ENCODE results near the gene PRKACB. TPM values are rescaled to one million over a fixed set of nuclear protein-coding genes. Genes with fewer than 3 reads are reported as not detected.

The PRKACB gene
- total and polyA plus RNA-seq, 4 donors, result 68.2 to 361 (median 186) TPM

- H3K27me3 ChIP-seq (ENCODE audit: control insufficient read depth, insufficient read depth, low read length), result no peaks in the 10 kb centered on the region
- H3K4me3 ChIP-seq (ENCODE audit: low read depth, low read length), result no peak overlapping the region
- DNase-seq (ENCODE audit: low read depth in 4 of 6, low spot score in 6 of 6), result no peak
- no CpG with 5 or more reads among the region's 2 CpGs for WGBS (ENCODE audit: insufficient coverage)
- no peak overlapping the region for H3K27ac ChIP-seq (ENCODE audit: low read depth, low read length)
- no peaks in the 10 kb centered on the region for H3K36me3 ChIP-seq (ENCODE audit: control insufficient read depth, insufficient read depth, low read length)
- no peaks in the 10 kb centered on the region for H3K9me3 ChIP-seq (ENCODE audit: control insufficient read depth, insufficient read depth, low read length)
- no peaks in the 10 kb centered on the region for H3K4me1 ChIP-seq (ENCODE audit: control insufficient read depth, insufficient read depth, low read length)
These were observed 27.5 kb upstream of the PRKACB start for GRCh38 chr1:84116558-84116957.

- no peak overlapping the region for H3K27ac ChIP-seq (ENCODE audit: low read depth, low read length)
- no peaks in the 10 kb centered on the region for H3K4me1 ChIP-seq (ENCODE audit: control insufficient read depth, insufficient read depth, low read length)
- WGBS (ENCODE audit: insufficient coverage), result no CpG with 5 or more reads among the region's 1 CpG
- H3K4me3 ChIP-seq (ENCODE audit: low read depth, low read length), result no peak overlapping the region
- H3K36me3 ChIP-seq (ENCODE audit: control insufficient read depth, insufficient read depth, low read length), result no peaks in the 10 kb centered on the region
- no peaks in the 10 kb centered on the region for H3K27me3 ChIP-seq (ENCODE audit: control insufficient read depth, insufficient read depth, low read length)
- no peaks in the 10 kb centered on the region for H3K9me3 ChIP-seq (ENCODE audit: control insufficient read depth, insufficient read depth, low read length)
- DNase-seq (ENCODE audit: low read depth in 4 of 6, low spot score in 6 of 6), result no peak
These were observed 26.2 kb upstream of the PRKACB start for GRCh38 chr1:84117868-84118267.

DNA sequence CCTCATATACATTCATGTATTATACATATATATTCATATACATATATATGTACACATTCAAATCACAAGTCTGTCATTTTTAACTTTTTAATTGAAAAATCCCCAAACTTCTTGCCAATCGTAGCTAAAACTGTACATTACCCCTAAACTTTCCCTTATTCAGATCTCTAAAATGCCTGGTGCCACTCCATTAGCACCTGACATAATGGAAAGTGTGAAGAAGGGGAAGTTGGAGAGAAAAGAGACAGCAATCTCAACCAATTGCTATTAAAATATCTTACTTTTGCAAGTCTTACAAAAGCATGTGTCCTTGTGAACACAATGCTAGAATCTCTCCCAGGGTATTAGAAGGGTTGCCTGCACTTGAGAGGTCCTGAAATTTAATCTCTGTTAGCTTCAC lies 22.7 kb upstream of the PRKACB start:
- WGBS (ENCODE audit: insufficient coverage), result no CpG with 5 or more reads among the region's 1 CpG
- Histone ChIP-seq H3K27ac (ENCODE audit: low read depth, low read length) (no peak overlapping the region), H3K27me3 (ENCODE audit: control insufficient read depth, insufficient read depth, low read length) (no peaks in the 10 kb centered on the region), H3K4me1 (ENCODE audit: control insufficient read depth, insufficient read depth, low read length) (no peaks in the 10 kb centered on the region), H3K4me3 (ENCODE audit: low read depth, low read length) (no peak overlapping the region), H3K9me3 (ENCODE audit: control insufficient read depth, insufficient read depth, low read length) (no peaks in the 10 kb centered on the region), H3K36me3 (ENCODE audit: control insufficient read depth, insufficient read depth, low read length) (no peaks in the 10 kb centered on the region)
- no peak for DNase-seq (ENCODE audit: low read depth in 4 of 6, low spot score in 6 of 6)

DNA sequence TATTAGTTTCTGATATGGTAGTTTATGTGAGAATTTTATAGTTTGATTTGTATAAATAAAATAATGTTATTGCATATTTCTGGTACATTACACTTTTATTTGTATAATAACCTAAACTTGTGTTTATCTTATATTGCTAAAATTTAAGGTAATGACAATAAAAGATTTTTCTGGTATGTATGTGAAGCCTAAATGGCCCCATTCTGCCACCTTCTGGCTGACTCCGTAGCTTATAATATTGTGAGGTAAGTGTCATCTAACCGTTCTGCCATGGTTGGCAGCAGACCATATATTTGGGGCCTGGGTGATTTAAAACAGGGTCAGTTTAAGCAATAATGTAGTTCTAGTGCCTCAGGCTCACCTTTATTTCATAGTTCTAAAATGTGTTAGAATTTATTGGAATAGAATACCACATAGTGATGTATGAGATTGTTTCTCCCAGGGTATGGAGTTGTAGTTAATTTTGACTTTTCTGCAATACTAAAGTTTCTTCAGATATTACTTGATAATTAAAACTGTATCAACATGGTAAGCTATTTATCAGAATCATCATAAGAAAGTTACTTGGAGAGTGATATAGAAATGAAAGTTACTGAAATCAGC lies 21.2 kb upstream of the PRKACB start:
- Histone ChIP-seq H3K36me3 (ENCODE audit: control insufficient read depth, insufficient read depth, low read length) (no peaks in the 10 kb centered on the region), H3K27me3 (ENCODE audit: control insufficient read depth, insufficient read depth, low read length) (no peaks in the 10 kb centered on the region), H3K9me3 (ENCODE audit: control insufficient read depth, insufficient read depth, low read length) (no peaks in the 10 kb centered on the region), H3K4me1 (ENCODE audit: control insufficient read depth, insufficient read depth, low read length) (no peaks in the 10 kb centered on the region), H3K4me3 (ENCODE audit: low read depth, low read length) (no peak overlapping the region), H3K27ac (ENCODE audit: low read depth, low read length) (no peak overlapping the region)
- no CpG with 5 or more reads among the region's 2 CpGs for WGBS (ENCODE audit: insufficient coverage)
- DNase-seq (ENCODE audit: low read depth in 4 of 6, low spot score in 6 of 6), result peak in 4 of 6 donors; percentile 6 to 81 (median 45)

DNA sequence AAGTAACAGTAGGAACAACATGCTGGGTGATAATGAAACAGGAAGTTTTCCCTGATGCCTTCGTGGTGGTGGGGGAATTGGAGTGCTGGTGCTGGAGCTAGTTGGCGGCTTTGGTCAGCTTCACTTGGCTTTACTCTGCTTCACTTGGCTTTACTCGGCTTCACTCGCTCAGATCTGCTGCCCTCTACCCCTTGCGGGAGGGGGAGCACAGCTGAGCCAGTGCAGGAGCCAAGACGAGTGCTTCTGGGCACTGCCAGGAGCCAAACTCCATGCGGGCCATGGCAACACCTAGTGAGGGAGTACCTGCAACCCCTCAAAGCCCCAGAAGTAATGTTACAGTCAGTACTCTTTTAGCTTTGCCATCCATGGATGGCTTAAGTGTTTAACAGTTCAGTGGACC lies 10.6 kb upstream of the PRKACB start:
- WGBS (ENCODE audit: insufficient coverage), result 94% methylated on average over 7 of the region's 7 CpGs
- H3K9me3 ChIP-seq (ENCODE audit: control insufficient read depth, insufficient read depth, low read length), result peaks cover 1% of the 10 kb centered on the region
- no peaks in the 10 kb centered on the region for H3K4me1 ChIP-seq (ENCODE audit: control insufficient read depth, insufficient read depth, low read length)
- no peak overlapping the region for H3K27ac ChIP-seq (ENCODE audit: low read depth, low read length)
- H3K4me3 ChIP-seq (ENCODE audit: low read depth, low read length), result no peak overlapping the region
- H3K36me3 ChIP-seq (ENCODE audit: control insufficient read depth, insufficient read depth, low read length), result no peaks in the 10 kb centered on the region
- H3K27me3 ChIP-seq (ENCODE audit: control insufficient read depth, insufficient read depth, low read length), result no peaks in the 10 kb centered on the region
- no peak for DNase-seq (ENCODE audit: low read depth in 4 of 6, low spot score in 6 of 6)

GRCh38 chr1:84135341-84135740 lies 8.7 kb upstream of the PRKACB start:
- H3K4me1 ChIP-seq (ENCODE audit: control insufficient read depth, insufficient read depth, low read length), result no peaks in the 10 kb centered on the region

DNA sequence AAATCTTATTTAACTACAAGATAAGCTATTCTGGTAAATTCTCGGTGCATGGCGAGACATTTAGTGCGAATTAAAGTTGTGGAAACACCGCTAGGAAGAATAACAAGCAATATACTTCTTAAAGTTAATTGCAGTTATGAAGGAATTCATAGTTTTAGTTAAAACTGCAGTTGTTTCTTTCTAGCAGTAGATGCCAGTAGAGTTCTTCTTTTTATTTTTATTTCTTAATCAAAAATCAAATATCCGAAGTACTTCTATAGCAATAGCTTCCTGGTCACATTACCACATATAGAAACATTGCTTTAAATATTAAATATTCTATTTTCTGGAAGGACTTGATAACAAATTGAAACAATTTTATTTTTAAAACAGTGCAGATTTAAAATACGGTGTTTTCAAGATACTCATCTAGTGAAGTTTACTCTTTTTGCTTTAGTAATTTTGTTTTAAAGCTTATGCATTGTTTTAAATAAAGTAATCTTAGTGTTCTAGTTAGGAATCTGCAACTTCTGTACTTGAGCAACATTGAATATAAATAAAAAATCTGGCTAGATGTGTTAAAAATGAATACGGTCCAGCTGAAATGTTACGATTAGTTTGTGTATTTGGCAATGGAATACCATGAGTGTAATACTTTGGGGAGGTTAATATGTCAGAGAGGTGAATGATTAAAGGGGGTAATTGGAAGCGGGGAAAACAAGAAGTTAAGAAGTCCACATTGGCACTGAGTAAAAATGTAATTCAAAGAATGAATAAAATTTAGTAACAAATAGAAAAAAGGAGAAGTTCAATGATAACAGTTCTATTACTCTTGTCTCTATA lies 2.7 kb upstream of the PRKACB start:
- no peak overlapping the region for H3K27ac ChIP-seq (ENCODE audit: low read depth, low read length)
- no peaks in the 10 kb centered on the region for H3K9me3 ChIP-seq (ENCODE audit: control insufficient read depth, insufficient read depth, low read length)
- DNase-seq (ENCODE audit: low read depth in 4 of 6, low spot score in 6 of 6), result peak in 2 of 6 donors; percentile 27 to 52
- H3K36me3 ChIP-seq (ENCODE audit: control insufficient read depth, insufficient read depth, low read length), result no peaks in the 10 kb centered on the region
- H3K4me1 ChIP-seq (ENCODE audit: control insufficient read depth, insufficient read depth, low read length), result no peaks in the 10 kb centered on the region
- H3K27me3 ChIP-seq (ENCODE audit: control insufficient read depth, insufficient read depth, low read length), result no peaks in the 10 kb centered on the region
- WGBS (ENCODE audit: insufficient coverage), result 88% methylated on average over 2 of the region's 9 CpGs
- H3K4me3 ChIP-seq (ENCODE audit: low read depth, low read length), result no peak overlapping the region

More at GRCh38 chr1:84135341-84135740, 8.7 kb upstream of the PRKACB start:
- Histone ChIP-seq H3K27ac (ENCODE audit: low read depth, low read length) (no peak overlapping the region), H3K27me3 (ENCODE audit: control insufficient read depth, insufficient read depth, low read length) (no peaks in the 10 kb centered on the region), H3K4me3 (ENCODE audit: low read depth, low read length) (no peak overlapping the region), H3K36me3 (ENCODE audit: control insufficient read depth, insufficient read depth, low read length) (no peaks in the 10 kb centered on the region), H3K9me3 (ENCODE audit: control insufficient read depth, insufficient read depth, low read length) (peaks cover 1% of the 10 kb centered on the region)
- no peak for DNase-seq (ENCODE audit: low read depth in 4 of 6, low spot score in 6 of 6)

DNA sequence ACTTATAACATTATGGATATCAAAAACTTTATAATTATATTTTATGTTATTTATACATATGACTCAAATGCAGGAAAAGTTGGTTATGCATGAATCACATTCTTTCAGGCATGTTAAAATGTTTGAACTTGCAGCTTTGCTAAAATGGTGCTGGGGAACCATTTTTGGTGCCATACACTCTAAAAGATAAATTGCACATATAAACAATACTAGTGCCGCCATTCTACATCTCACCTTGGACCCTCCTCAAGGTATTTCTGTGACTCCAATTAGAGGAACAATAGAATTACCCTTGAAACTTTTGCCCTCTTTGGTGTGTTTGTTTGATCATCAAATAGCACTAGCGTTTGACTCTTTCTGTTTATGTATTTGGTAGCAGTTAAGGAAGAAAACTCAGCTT lies 997 bp downstream of the PRKACB start:
- no peaks in the 10 kb centered on the region for H3K4me1 ChIP-seq (ENCODE audit: control insufficient read depth, insufficient read depth, low read length)
- DNase-seq (ENCODE audit: low read depth in 4 of 6, low spot score in 6 of 6), result no peak
- H3K27ac ChIP-seq (ENCODE audit: low read depth, low read length), result no peak overlapping the region
- H3K27me3 ChIP-seq (ENCODE audit: control insufficient read depth, insufficient read depth, low read length), result no peaks in the 10 kb centered on the region
- no peak overlapping the region for H3K4me3 ChIP-seq (ENCODE audit: low read depth, low read length)
- WGBS (ENCODE audit: insufficient coverage), result no CpG with 5 or more reads among the region's 2 CpGs
- no peaks in the 10 kb centered on the region for H3K36me3 ChIP-seq (ENCODE audit: control insufficient read depth, insufficient read depth, low read length)
- H3K9me3 ChIP-seq (ENCODE audit: control insufficient read depth, insufficient read depth, low read length), result no peaks in the 10 kb centered on the region

DNA sequence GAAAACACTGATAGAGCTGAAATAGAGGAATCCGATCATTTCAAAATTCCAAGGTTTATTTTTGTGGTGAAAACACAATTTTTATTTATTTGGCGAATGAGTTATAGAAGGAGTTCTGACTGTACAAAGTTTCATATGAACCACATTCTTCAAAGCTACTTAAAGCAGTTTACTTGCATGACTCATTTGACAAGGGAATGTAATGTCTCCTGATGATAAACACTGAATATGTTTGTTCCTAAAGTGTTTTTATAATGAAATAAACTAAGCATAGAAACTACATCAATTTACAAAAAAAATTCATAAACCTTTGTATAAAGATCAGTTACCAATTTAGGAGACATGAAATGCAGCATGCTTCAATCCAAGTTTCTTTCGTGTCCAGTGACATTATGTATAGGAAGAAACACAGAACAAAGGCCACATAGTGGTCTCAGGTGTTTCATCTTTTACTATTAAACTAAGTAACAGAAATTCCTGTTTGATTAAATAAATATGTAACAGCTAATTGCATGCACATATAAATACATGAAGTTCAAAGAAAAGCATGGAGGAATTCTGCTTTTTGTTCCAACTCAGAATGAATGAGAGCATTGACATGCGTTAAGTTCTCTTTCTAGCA lies 2.5 kb downstream of the PRKACB start:
- Histone ChIP-seq H3K27ac (ENCODE audit: low read depth, low read length) (no peak overlapping the region), H3K36me3 (ENCODE audit: control insufficient read depth, insufficient read depth, low read length) (no peaks in the 10 kb centered on the region), H3K4me1 (ENCODE audit: control insufficient read depth, insufficient read depth, low read length) (no peaks in the 10 kb centered on the region), H3K9me3 (ENCODE audit: control insufficient read depth, insufficient read depth, low read length) (no peaks in the 10 kb centered on the region), H3K27me3 (ENCODE audit: control insufficient read depth, insufficient read depth, low read length) (no peaks in the 10 kb centered on the region), H3K4me3 (ENCODE audit: low read depth, low read length) (no peak overlapping the region)
- no CpG with 5 or more reads among the region's 4 CpGs for WGBS (ENCODE audit: insufficient coverage)
- DNase-seq (ENCODE audit: low read depth in 4 of 6, low spot score in 6 of 6), result no peak

DNA sequence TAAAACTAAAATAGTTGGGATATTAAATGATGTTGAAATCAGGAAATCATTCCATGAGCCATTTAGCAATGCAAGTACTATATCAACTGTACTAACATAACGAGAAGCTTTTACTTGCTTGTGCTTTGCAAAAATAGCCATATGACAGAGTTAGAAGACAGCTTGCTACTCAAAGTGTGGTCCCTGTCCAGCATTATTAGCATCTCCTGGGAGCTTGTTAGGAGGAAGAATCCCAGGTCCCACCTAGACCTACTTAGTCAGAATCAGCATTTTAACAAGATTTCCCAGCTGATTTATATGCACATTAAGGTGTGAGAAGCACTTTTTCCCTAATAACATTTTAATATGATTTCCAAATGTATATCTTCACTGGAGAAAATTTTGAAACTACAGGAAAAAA lies 4.7 kb downstream of the PRKACB start:
- H3K4me1 ChIP-seq (ENCODE audit: control insufficient read depth, insufficient read depth, low read length), result no peaks in the 10 kb centered on the region
- H3K4me3 ChIP-seq (ENCODE audit: low read depth, low read length), result no peak overlapping the region
- H3K27ac ChIP-seq (ENCODE audit: low read depth, low read length), result no peak overlapping the region
- H3K9me3 ChIP-seq (ENCODE audit: control insufficient read depth, insufficient read depth, low read length), result no peaks in the 10 kb centered on the region
- no peak for DNase-seq (ENCODE audit: low read depth in 4 of 6, low spot score in 6 of 6)
- H3K36me3 ChIP-seq (ENCODE audit: control insufficient read depth, insufficient read depth, low read length), result no peaks in the 10 kb centered on the region
- WGBS (ENCODE audit: insufficient coverage), result 100% methylated on average over 1 of the region's 1 CpG
- H3K27me3 ChIP-seq (ENCODE audit: control insufficient read depth, insufficient read depth, low read length), result no peaks in the 10 kb centered on the region

All from spinal cord (tissue), 10 donors.